Measurements from ENCODE around the gene NR6A1. TPM values are rescaled to one million over a fixed set of nuclear protein-coding genes. Genes with fewer than 3 reads are reported as not detected.
A peak's percentile ranks its signal among the peaks of the same experiment; 100 is the strongest.

The NR6A1 gene
- total and polyA plus RNA-seq, 2 of the 13 experiments (the other 11 are each of a cell fraction or from before 2014, with no cell fraction given): 28.1 to 31.5 TPM

GRCh38 chr9:124659099-124659659, 111.9 kb downstream of the NR6A1 start (continued):
- TF ChIP-seq MZF1 (CRISPR knock-in tag; IDR thresholded peaks at IDR 0.05; ENCODE audit: borderline replicate concordance): no peak
- peak; percentile 60; the same call in 1 of the 2 replicates for TF ChIP-seq ZNF704 (CRISPR knock-in tag; IDR thresholded peaks at IDR 0.05; ENCODE audit: borderline replicate concordance)
- TF ChIP-seq DMTF1 (CRISPR knock-in tag; IDR thresholded peaks at IDR 0.05): no peak
- no peak for TF ChIP-seq ZNF841 (CRISPR knock-in tag; IDR thresholded peaks at IDR 0.05; ENCODE audit: borderline replicate concordance)
- TF ChIP-seq SKI (IDR thresholded peaks at IDR 0.05; ENCODE audit: partially characterized antibody): peak; percentile 94
- no peak for TF ChIP-seq ZNF33A (CRISPR knock-in tag; IDR thresholded peaks at IDR 0.05; ENCODE audit: borderline replicate concordance)
- TF ChIP-seq ZNF530 (CRISPR knock-in tag; IDR thresholded peaks at IDR 0.05; ENCODE audit: low read depth): no peak
- TF ChIP-seq AGO1 (IDR thresholded peaks at IDR 0.05; ENCODE audit: low read depth, low read length, poor library complexity, severe bottlenecking): no peak
- no peak for TF ChIP-seq MXD4 (CRISPR knock-in tag; IDR thresholded peaks at IDR 0.05)
- peak; percentile 65 for TF ChIP-seq FOXP4 (CRISPR knock-in tag; IDR thresholded peaks at IDR 0.05)
- TF ChIP-seq ZNF382 (CRISPR knock-in tag; IDR thresholded peaks at IDR 0.05; ENCODE audit: borderline replicate concordance): no peak
- no peak for TF ChIP-seq U2AF2 (IDR thresholded peaks at IDR 0.05; ENCODE audit: low read depth, low read length)
- TF ChIP-seq ZNF12 (CRISPR knock-in tag; IDR thresholded peaks at IDR 0.05): 0 out of 2 replicates have a peak, but pooled peaks have one; percentile 39
- TF ChIP-seq ZUFSP (CRISPR knock-in tag; IDR thresholded peaks at IDR 0.05; ENCODE audit: borderline replicate concordance): no peak
- no peak for TF ChIP-seq RORA (CRISPR knock-in tag; IDR thresholded peaks at IDR 0.05)
- TF ChIP-seq HOXA5 (CRISPR knock-in tag; IDR thresholded peaks at IDR 0.05): peak; percentile 67; the same call in 1 of the 2 replicates
- no peak for TF ChIP-seq ZMAT3 (CRISPR knock-in tag; conservative IDR thresholded peaks at IDR 0.05)
- TF ChIP-seq DMAP1 (CRISPR knock-in tag; IDR thresholded peaks at IDR 0.05): peak; percentile 58; the same call in 1 of the 2 replicates
- TF ChIP-seq ZNF670 (CRISPR knock-in tag; IDR thresholded peaks at IDR 0.05; ENCODE audit: borderline replicate concordance): no peak
- no peak for TF ChIP-seq ZBTB20 (CRISPR knock-in tag; IDR thresholded peaks at IDR 0.05; ENCODE audit: borderline replicate concordance, low read depth)
- TF ChIP-seq CENPX (CRISPR knock-in tag; IDR thresholded peaks at IDR 0.05): no peak
